BLaER1 (cell line): Measurements from ENCODE around the gene RGP1.
A peak's percentile ranks its signal among the peaks of the same experiment; 100 is the strongest.

ENCODE experiments used
- H3K27ac ChIP-seq: shearing (Covaris generic); formaldehyde crosslinking; 2 replicates; pipeline ENCODE4 v1.8.1; 2022
- H3K27me3 ChIP-seq: shearing (Covaris generic); formaldehyde crosslinking; 2 replicates; pipeline ENCODE4 v1.8.1; 2022
- H3K36me3 ChIP-seq: shearing (Covaris generic); formaldehyde crosslinking; 2 replicates; pipeline ENCODE4 v1.8.1; 2022
- H3K4me1 ChIP-seq: shearing (Covaris generic); formaldehyde crosslinking; 2 replicates; pipeline ENCODE4 v1.8.1; 2022
- H3K4me2 ChIP-seq: shearing (Covaris generic); formaldehyde crosslinking; 2 replicates; pipeline ENCODE4 v1.8.1; 2022
- H3K4me3 ChIP-seq: shearing (Covaris generic); formaldehyde crosslinking; 2 replicates; pipeline ENCODE4 v1.8.1; 2022
- H3K9ac ChIP-seq: shearing (Covaris generic); formaldehyde crosslinking; 2 replicates; pipeline ENCODE4 v1.8.1; 2022
- H3K9me3 ChIP-seq: shearing (Covaris generic); formaldehyde crosslinking; 2 replicates; pipeline ENCODE4 v1.8.1; 2022
- H4K20me1 ChIP-seq: shearing (Covaris generic); formaldehyde crosslinking; 2 replicates; pipeline ENCODE4 v1.8.1; 2022
- Cebpa-rat ChIP-seq: shearing (Covaris generic); IDR thresholded peaks from 2 replicates; pipeline ENCODE4 v1.8.1; 2022

RGP1 gene

DNA sequence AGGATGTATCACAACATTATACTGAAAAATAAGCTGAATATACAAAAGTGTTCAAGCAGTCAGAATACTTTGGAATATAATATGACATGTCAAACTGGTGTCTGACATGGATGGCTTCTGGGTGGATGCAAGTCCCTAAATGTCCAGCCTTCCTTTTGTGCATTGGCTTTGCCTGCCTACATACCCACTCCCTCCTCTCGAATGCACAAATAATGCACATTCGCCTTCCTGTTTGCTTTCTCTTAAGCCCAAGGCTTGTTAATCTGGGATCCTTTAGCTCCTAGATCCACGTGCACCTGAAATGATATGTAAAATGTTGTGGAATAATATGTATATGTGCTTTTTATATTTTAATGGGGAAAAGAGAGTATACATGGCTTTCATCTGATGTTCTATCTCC is 29.4 kb downstream of the RGP1 start:
- Histone ChIP-seq H3K36me3 (no peaks in the 10 kb centered on the region), H3K27ac (no peak overlapping the region), H3K27me3 (no peaks in the 10 kb centered on the region), H3K9ac (no peak overlapping the region), H3K9me3 (no peaks in the 10 kb centered on the region), H3K4me1 (peaks cover 17% of the 10 kb centered on the region), H4K20me1 (no peaks in the 10 kb centered on the region), H3K4me2 (no peak overlapping the region), H3K4me3 (no peak overlapping the region)
- no peak for TF ChIP-seq Cebpa-rat

- Histone ChIP-seq H3K36me3 (no peaks in the 10 kb centered on the region), H3K9ac (no peak overlapping the region), H3K4me1 (peaks cover 5% of the 10 kb centered on the region), H3K9me3 (no peaks in the 10 kb centered on the region), H4K20me1 (no peaks in the 10 kb centered on the region), H3K4me3 (no peak overlapping the region), H3K4me2 (no peak overlapping the region), H3K27me3 (no peaks in the 10 kb centered on the region), H3K27ac (no peak overlapping the region)
- no peak for TF ChIP-seq Cebpa-rat
Observed at GRCh38 chr9:35781066-35781465, 32.0 kb downstream of the RGP1 start.

DNA sequence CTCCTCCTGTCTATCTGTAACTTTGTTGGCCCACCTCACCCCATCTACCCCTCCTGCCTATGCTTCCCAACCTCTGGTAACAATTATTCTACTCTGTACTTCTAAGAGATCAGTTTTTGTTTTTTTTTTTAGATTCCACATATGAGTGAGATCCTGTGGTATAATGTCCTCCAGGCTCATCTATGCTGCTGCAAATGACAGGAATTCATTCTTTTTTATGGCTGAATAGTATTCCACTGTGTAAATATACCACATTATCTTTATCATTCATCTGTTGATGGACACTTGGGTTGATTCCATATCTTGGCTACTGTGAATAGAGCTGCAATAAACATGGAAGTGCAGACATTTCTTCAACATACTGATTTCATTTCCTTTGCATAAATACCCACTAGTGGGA is 34.3 kb downstream of the RGP1 start:
- H3K27me3 ChIP-seq, result no peaks in the 10 kb centered on the region
- no peaks in the 10 kb centered on the region for H4K20me1 ChIP-seq
- H3K36me3 ChIP-seq, result no peaks in the 10 kb centered on the region
- H3K9ac ChIP-seq, result no peak overlapping the region
- TF ChIP-seq Cebpa-rat, result no peak
- H3K9me3 ChIP-seq, result no peaks in the 10 kb centered on the region
- peaks cover 5% of the 10 kb centered on the region; the same call in 1 of the 2 replicates for H3K4me1 ChIP-seq
- no peak overlapping the region for H3K4me2 ChIP-seq
- no peak overlapping the region for H3K27ac ChIP-seq
- H3K4me3 ChIP-seq, result no peak overlapping the region

GRCh38 chr9:35789541-35789940 is 40.5 kb downstream of the RGP1 start:
- no peaks in the 10 kb centered on the region for H3K36me3 ChIP-seq
- no peaks in the 10 kb centered on the region for H3K9me3 ChIP-seq
- TF ChIP-seq Cebpa-rat, result no peak
- H3K4me1 ChIP-seq, result peaks cover 12% of the 10 kb centered on the region; the same call in 1 of the 2 replicates
- H3K4me3 ChIP-seq, result no peak overlapping the region
- no peaks in the 10 kb centered on the region for H4K20me1 ChIP-seq
- peaks cover 17% of the 10 kb centered on the region for H3K27me3 ChIP-seq
- no peak overlapping the region for H3K9ac ChIP-seq
- no peak overlapping the region for H3K27ac ChIP-seq
- no peak overlapping the region for H3K4me2 ChIP-seq

DNA sequence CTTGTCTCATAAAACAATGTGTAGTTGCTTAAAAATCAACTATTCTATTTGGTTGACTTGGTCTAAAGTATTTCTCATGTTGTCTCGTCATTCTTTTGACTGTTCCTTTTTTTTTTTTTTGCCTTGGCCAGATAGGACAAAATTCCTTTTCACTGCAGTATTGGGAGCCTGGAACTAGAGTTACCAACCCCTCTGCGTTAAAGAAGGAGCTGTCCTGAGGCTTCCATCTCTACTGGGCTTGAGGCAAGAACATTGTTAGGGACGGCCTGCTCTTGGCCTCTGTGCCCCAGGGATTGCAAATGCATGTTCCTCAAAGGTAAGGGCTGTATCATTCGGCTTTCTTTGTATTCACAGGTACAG is 40.9 kb downstream of the RGP1 start:
- Histone ChIP-seq H3K36me3 (no peaks in the 10 kb centered on the region), H3K9ac (no peak overlapping the region), H3K4me2 (no peak overlapping the region), H3K4me3 (no peak overlapping the region), H3K4me1 (peaks cover 12% of the 10 kb centered on the region; the same call in 1 of the 2 replicates), H4K20me1 (no peaks in the 10 kb centered on the region), H3K9me3 (no peaks in the 10 kb centered on the region), H3K27me3 (peaks cover 17% of the 10 kb centered on the region), H3K27ac (no peak overlapping the region)
- no peak for TF ChIP-seq Cebpa-rat

DNA sequence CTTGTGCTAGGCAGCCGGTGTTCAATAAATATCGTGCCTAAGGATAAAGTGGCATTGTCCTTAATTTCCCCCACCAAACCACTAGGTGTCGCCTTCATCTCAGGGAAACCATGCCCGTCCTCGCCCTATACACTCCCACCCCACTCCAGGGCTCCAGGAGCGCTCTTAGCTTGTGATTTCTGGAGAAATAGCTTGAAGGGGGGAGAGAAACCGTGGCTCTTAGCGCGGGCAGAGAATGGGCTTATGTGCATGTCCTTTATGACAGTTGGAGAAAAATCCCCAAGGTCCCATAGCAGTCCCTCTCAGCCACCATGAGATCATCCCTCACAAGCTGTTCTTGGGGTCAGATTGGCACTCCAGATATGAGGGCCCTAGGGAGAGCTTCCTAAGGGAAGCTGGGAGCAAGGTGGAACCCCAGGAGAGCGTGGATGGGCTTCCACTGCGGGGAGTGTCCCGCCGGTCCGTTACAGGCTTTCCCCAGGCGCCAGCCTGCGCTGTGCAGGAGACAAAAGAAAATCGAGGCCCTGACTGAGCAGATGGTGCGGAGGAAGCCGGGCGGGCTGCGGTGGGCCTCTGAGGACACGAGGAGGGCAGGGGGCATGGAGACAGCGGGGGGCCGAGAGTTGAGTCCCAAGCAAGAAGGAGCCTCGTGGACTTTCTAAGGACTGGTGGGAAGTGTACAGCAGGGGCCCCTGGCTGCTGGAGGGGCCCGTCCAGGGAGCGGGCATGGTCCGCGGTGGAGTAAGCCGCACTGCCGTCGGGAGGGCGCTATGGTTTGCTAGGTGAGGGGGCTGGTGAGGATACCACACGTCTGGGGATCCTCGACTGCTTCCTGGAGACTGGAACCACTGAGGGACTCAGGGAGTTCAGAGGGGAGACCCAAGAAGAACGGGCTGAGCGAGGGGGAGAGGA is 41.6 kb downstream of the RGP1 start:
- H3K36me3 ChIP-seq, result no peaks in the 10 kb centered on the region
- peaks cover 12% of the 10 kb centered on the region; the same call in 1 of the 2 replicates for H3K4me1 ChIP-seq
- H3K9me3 ChIP-seq, result no peaks in the 10 kb centered on the region
- no peak for TF ChIP-seq Cebpa-rat
- H3K4me2 ChIP-seq, result peak overlapping the region; percentile 14; the same call in 1 of the 2 replicates
- H3K9ac ChIP-seq, result no peak overlapping the region
- no peak overlapping the region for H3K4me3 ChIP-seq
- no peaks in the 10 kb centered on the region for H4K20me1 ChIP-seq
- no peak overlapping the region for H3K27ac ChIP-seq
- peaks cover 17% of the 10 kb centered on the region for H3K27me3 ChIP-seq

GRCh38 chr9:35791297-35791921 is 42.3 kb downstream of the RGP1 start, which contains the start of gene NPR2:
Gene NPR2 (plus strand): TSS chr9:35791591. CDS start chr9:35792409, 818 bp downstream.
- peak within 1 kb of the TSS; percentile 45; the same call in 1 of the 2 replicates for H3K4me3 ChIP-seq
- peak within 1 kb of the TSS; percentile 44 for H3K4me2 ChIP-seq
- no peaks in the 10 kb centered on the region for H3K9me3 ChIP-seq
- peaks cover 12% of the 10 kb centered on the region; the same call in 1 of the 2 replicates for H3K4me1 ChIP-seq
- no peak within 1 kb of the TSS for H3K27ac ChIP-seq
- no peak within 1 kb of the TSS for H3K9ac ChIP-seq
- TF ChIP-seq Cebpa-rat, result no peak
- no peaks in the 10 kb centered on the region for H3K36me3 ChIP-seq
- H3K27me3 ChIP-seq, result peaks cover 17% of the 10 kb centered on the region
- no peaks in the 10 kb centered on the region for H4K20me1 ChIP-seq

DNA sequence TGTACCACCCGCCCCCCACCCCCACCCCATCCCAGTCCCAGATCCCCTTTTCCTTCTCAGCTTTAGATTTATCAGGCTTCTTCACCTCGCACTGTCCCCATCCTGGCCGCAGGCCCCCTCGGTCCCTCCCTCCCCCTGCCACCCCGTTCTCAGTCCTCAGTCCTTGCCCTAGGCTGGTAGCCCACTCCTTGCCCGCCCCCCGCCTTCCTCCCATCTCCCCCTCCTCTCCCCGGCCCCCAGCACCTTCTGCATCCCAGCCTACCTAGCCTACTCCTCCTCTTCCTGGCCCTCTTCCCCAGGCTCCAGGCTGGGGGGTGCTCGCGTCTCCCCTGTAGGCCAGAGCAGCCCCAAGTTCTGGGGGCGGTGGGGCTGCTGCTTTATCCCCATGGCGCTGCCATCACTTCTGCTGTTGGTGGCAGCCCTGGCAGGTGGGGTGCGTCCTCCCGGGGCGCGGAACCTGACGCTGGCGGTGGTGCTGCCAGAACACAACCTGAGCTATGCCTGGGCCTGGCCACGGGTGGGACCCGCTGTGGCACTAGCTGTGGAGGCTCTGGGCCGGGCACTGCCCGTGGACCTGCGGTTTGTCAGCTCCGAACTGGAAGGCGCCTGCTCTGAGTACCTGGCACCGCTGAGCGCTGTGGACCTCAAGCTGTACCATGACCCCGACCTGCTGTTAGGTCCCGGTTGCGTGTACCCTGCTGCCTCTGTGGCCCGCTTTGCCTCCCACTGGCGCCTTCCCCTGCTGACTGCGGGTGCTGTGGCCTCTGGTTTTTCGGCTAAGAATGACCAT is 43.1 kb downstream of the RGP1 start:
- H3K9me3 ChIP-seq, result no peaks in the 10 kb centered on the region
- no peaks in the 10 kb centered on the region for H3K36me3 ChIP-seq
- no peak for TF ChIP-seq Cebpa-rat
- H3K4me1 ChIP-seq, result peaks cover 12% of the 10 kb centered on the region; the same call in 1 of the 2 replicates
- peaks cover 17% of the 10 kb centered on the region for H3K27me3 ChIP-seq
- H3K4me2 ChIP-seq, result no peak overlapping the region
- H3K9ac ChIP-seq, result no peak overlapping the region
- H4K20me1 ChIP-seq, result no peaks in the 10 kb centered on the region
- H3K4me3 ChIP-seq, result no peak overlapping the region
- H3K27ac ChIP-seq, result no peak overlapping the region

DNA sequence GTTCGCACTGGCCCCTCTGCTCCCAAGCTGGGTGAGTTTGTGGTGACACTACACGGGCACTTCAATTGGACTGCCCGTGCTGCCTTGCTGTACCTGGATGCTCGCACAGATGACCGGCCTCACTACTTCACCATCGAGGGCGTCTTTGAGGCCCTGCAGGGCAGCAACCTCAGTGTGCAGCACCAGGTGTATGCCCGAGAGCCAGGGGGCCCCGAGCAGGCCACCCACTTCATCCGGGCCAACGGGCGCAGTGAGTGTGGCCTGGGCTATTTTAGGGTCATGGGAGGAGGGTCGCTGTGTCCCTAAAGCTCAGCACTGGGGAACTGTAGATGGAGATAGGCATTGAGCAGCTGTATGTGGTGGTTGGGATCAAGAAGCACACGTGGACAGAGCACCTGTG is 43.7 kb downstream of the RGP1 start:
- Histone ChIP-seq H3K4me3 (no peak overlapping the region), H3K27me3 (peaks cover 17% of the 10 kb centered on the region), H3K36me3 (no peaks in the 10 kb centered on the region), H3K9ac (no peak overlapping the region), H3K4me1 (peaks cover 8% of the 10 kb centered on the region; the same call in 1 of the 2 replicates), H3K4me2 (no peak overlapping the region), H4K20me1 (no peaks in the 10 kb centered on the region), H3K27ac (no peak overlapping the region), H3K9me3 (no peaks in the 10 kb centered on the region)
- TF ChIP-seq Cebpa-rat, result no peak
